OCI-LY7 (cell line): ENCODE results near the gene GNAQ. TPM values are rescaled to one million over a fixed set of nuclear protein-coding genes. Genes with fewer than 3 reads are reported as not detected.

Experiments used
- BruUV-seq: library from RNA; stranded (reverse); fragments of 400-500 nt; replicated peaks from 2 replicates; lab custom pipeline; 2021; lab: Mats Ljungman, UMichigan
- CTCF ChIA-PET: fragments of 300-600 bp; sonication (Branson Sonifier 250); formaldehyde crosslinking; loops from one replicate; lab custom pipeline; 2022; ENCODE audit warnings: antibody characterized with exemption; ENCODE audit not compliant: unreplicated experiment; lab: Charles Lee
- POLR2A ChIA-PET: fragments of 300-600 bp; sonication (Branson Sonifier 250); formaldehyde crosslinking; loops from one replicate; lab custom pipeline; 2022; ENCODE audit warnings: antibody characterized with exemption; lab: Charles Lee
- DNase-seq: peaks from one replicate; pipeline ENCODE4 v3.0.0-alpha.2; 2015; ENCODE audit warnings: low spot score
- H2AFZ ChIP-seq: fragments of 200-600 bp; sonication (generic), shearing (Covaris generic); 2 replicates; pipeline ENCODE4 v1.6.1; 2014; ENCODE audit warnings: mild to moderate bottlenecking, antibody characterized with exemption, low read length, moderate library complexity
- H3K27ac ChIP-seq: fragments of 200-600 bp; sonication (generic); 2 replicates; pipeline ENCODE4 v1.5.1; 2014; ENCODE audit warnings: mixed run types, low read depth, mild to moderate bottlenecking, moderate library complexity, low read length, inconsistent platforms; ENCODE audit not compliant: poor library complexity, severe bottlenecking
- H3K36me3 ChIP-seq: fragments of 200-600 bp; sonication (generic); 2 replicates; pipeline ENCODE4 v1.6.1; 2014; ENCODE audit warnings: mild to moderate bottlenecking, antibody characterized with exemption, low read length, moderate library complexity, mixed read lengths; ENCODE audit not compliant: insufficient read depth
- H3K4me1 ChIP-seq: fragments of 200-600 bp; sonication (generic); 2 replicates; pipeline ENCODE4 v1.5.1; 2014; ENCODE audit warnings: mild to moderate bottlenecking, low read length; ENCODE audit not compliant: insufficient read depth, poor library complexity, severe bottlenecking
- H3K4me2 ChIP-seq: fragments of 200-600 bp; sonication (generic); 2 replicates; pipeline ENCODE4 v1.6.1; 2014; ENCODE audit warnings: mild to moderate bottlenecking, low read length
- H3K4me3 ChIP-seq: fragments of 200-600 bp; sonication (generic); 2 replicates; pipeline ENCODE4 v1.5.1; 2014; ENCODE audit warnings: mild to moderate bottlenecking, low read depth, low read length; ENCODE audit not compliant: poor library complexity, severe bottlenecking
- H3K79me2 ChIP-seq: fragments of 200-600 bp; sonication (generic); 2 replicates; pipeline ENCODE4 v1.6.1; 2016; ENCODE audit warnings: low read depth, mild to moderate bottlenecking, low read length, moderate library complexity, mixed read lengths; ENCODE audit not compliant: insufficient read depth
- H3K9me2 ChIP-seq: fragments of 200-600 bp; sonication (generic); 2 replicates; pipeline ENCODE4 v1.6.1; 2016; ENCODE audit warnings: mild to moderate bottlenecking, low read length, mixed read lengths; ENCODE audit not compliant: insufficient read depth
- H3K9me3 ChIP-seq: fragments of 200-600 bp; sonication (generic); 2 replicates; pipeline ENCODE4 v1.6.1; 2014; ENCODE audit warnings: mild to moderate bottlenecking, mixed run types, low read length, mixed read lengths
- H4K20me1 ChIP-seq: fragments of 200-600 bp; sonication (generic); 2 replicates; pipeline ENCODE4 v1.6.1; 2014; ENCODE audit warnings: mild to moderate bottlenecking, antibody characterized with exemption, low read length, moderate library complexity, mixed read lengths; ENCODE audit not compliant: insufficient read depth
- CTCF ChIP-seq: fragments of 200-600 bp; sonication (generic); conservative IDR thresholded peaks from 2 replicates; pipeline ENCODE4 v1.5.1; 2014; ENCODE audit warnings: mild to moderate bottlenecking, antibody characterized with exemption, low read length, moderate library complexity, mixed read lengths
- EZH2phosphoT487 ChIP-seq: fragments of 200-600 bp; sonication (generic); IDR thresholded peaks from 2 replicates; pipeline ENCODE4 v1.6.1; 2018; ENCODE audit warnings: low read depth, borderline replicate concordance, mild to moderate bottlenecking, mixed run types, antibody characterized with exemption, low read length, moderate library complexity, mixed read lengths
- intact Hi-C: fragments of 100-400 bp; cut with micrococcal nuclease; formaldehyde crosslinking; loops from one replicate; pipeline ENCODE4 v1.10.0; 2022; ENCODE audit not compliant: unreplicated experiment
- total RNA-seq, 2 experiments: library from RNA; depleted of rRNA in 1 of 2; stranded (reverse); fragments of >200 nt in 1 of 2; shearing (Covaris generic) in 1 of 2; gene quantifications; 2 replicates each; pipeline ENCODE4 v1.2.3, GENCODE V29; 2014 to 2022

Gene GNAQ
- total RNA-seq, 2 experiments from 2014 or later: not detected

- intact Hi-C loops: no loop called here
- H4K20me1 ChIP-seq: no peaks in the 10 kb centered on the region
- no TSS peak for BruUV-seq
- no peak overlapping the region for H3K4me2 ChIP-seq
- no peak for DNase-seq
- no peaks in the 10 kb centered on the region for H3K4me1 ChIP-seq
- no peaks in the 10 kb centered on the region for H3K36me3 ChIP-seq
- H3K27ac ChIP-seq: no peak overlapping the region
- H3K4me3 ChIP-seq: no peak overlapping the region
- no peaks in the 10 kb centered on the region for H3K79me2 ChIP-seq
- no peaks in the 10 kb centered on the region for H3K9me3 ChIP-seq
- ChIA-PET CTCF (no interaction called here), POLR2A (no interaction called here)
- TF ChIP-seq CTCF: no peak
- no peak for TF ChIP-seq EZH2phosphoT487
- H2AFZ ChIP-seq: no peak overlapping the region
- no peaks in the 10 kb centered on the region for H3K9me2 ChIP-seq
Observed at GRCh38 chr9:77710316-77710715, 321.3 kb downstream of the GNAQ start.

GRCh38 chr9:77708064-77708815, 323.4 kb downstream of the GNAQ start:
- intact Hi-C loops: no loop called here
- CTCF ChIA-PET: no interaction called here
- no TSS peak for BruUV-seq

More at GRCh38 chr9:77708064-77708815, 323.4 kb downstream of the GNAQ start:
- Histone ChIP-seq H2AFZ (no peak overlapping the region), H3K9me2 (no peaks in the 10 kb centered on the region), H4K20me1 (no peaks in the 10 kb centered on the region), H3K27ac (no peak overlapping the region), H3K4me1 (no peaks in the 10 kb centered on the region), H3K4me2 (no peak overlapping the region), H3K79me2 (no peaks in the 10 kb centered on the region), H3K4me3 (no peak overlapping the region), H3K36me3 (no peaks in the 10 kb centered on the region), H3K9me3 (no peaks in the 10 kb centered on the region)
- no peak for TF ChIP-seq CTCF
- no peak for TF ChIP-seq EZH2phosphoT487
- POLR2A ChIA-PET: interaction anchor here (0.6 kb wide), 1 partner anchor 11 kb away, joined by 4 read pairs; no protein-coding TSS in a partner anchor
- DNase-seq: no peak
